Stimulated activated CD8-positive, alpha-beta memory T cell treated with anti-CD3 and anti-CD28 coated beads, Interleukin-12 subunit alpha, Interleukin-12 subunit beta, amount 100 ng/mL, for 24 hours (primary cell): ENCODE data around the gene PPP2R3C.
"Not testable (repeated sequence)": the region's sequence is repeated elsewhere in the genome, so short reads cannot be mapped to it uniquely, and the experiment has no call there.

Source experiments
- DNase-seq: peaks from one replicate; pipeline ENCODE4 v3.0.0-alpha.2; 2020; ENCODE audit errors: extremely low read depth

The PPP2R3C gene

GRCh38 chr14:35124127-35124526 lies 2.3 kb upstream of the PPP2R3C start:
- DNase-seq: no peak

- DNase-seq: no peak
These were observed 1.6 kb upstream of the PPP2R3C start for GRCh38 chr14:35123388-35123703.

GRCh38 chr14:35122696-35123387 lies 1.1 kb upstream of the PPP2R3C start:
- no peak for DNase-seq

GRCh38 chr14:35121026-35121886 lies 534 bp downstream of the PPP2R3C start:
- no peak for DNase-seq

GRCh38 chr14:35117112-35117511 lies 4.7 kb downstream of the PPP2R3C start:
- no peak for DNase-seq

GRCh38 chr14:35116242-35116641 lies 5.5 kb downstream of the PPP2R3C start:
- DNase-seq: no peak

GRCh38 chr14:35114036-35114435 lies 7.8 kb downstream of the PPP2R3C start:
- no peak for DNase-seq

GRCh38 chr14:35113308-35113950 lies 8.4 kb downstream of the PPP2R3C start:
- DNase-seq: no peak

- DNase-seq: no peak
These were observed 9.1 kb downstream of the PPP2R3C start for GRCh38 chr14:35112641-35113040.

GRCh38 chr14:35107866-35108265 lies 13.9 kb downstream of the PPP2R3C start:
- no peak for DNase-seq

GRCh38 chr14:35094645-35095044 lies 27.1 kb downstream of the PPP2R3C start:
- DNase-seq: not testable (repeated sequence)

GRCh38 chr14:35088514-35088913 lies 33.3 kb downstream of the PPP2R3C start:
- no peak for DNase-seq

GRCh38 chr14:35085441-35085840 lies 36.3 kb downstream of the PPP2R3C start:
- no peak for DNase-seq

GRCh38 chr14:35083530-35084150 lies 38.1 kb downstream of the PPP2R3C start:
- DNase-seq: no peak

GRCh38 chr14:35079742-35080141 lies 42.0 kb downstream of the PPP2R3C start:
- DNase-seq: no peak

GRCh38 chr14:35078082-35078481 lies 43.7 kb downstream of the PPP2R3C start:
- no peak for DNase-seq

GRCh38 chr14:35073486-35073885 lies 48.3 kb downstream of the PPP2R3C start:
- DNase-seq: no peak

- no peak for DNase-seq
These were observed 49.6 kb downstream of the PPP2R3C start for GRCh38 chr14:35072226-35072625.

GRCh38 chr14:35068238-35069012 lies 53.4 kb downstream of the PPP2R3C start:
- no peak for DNase-seq

GRCh38 chr14:35065731-35066130 lies 56.1 kb downstream of the PPP2R3C start:
- DNase-seq: not testable (repeated sequence)

GRCh38 chr14:35061113-35061791 lies 60.5 kb downstream of the PPP2R3C start:
- DNase-seq: not testable (repeated sequence)
